K562 (cell line): ENCODE results near the gene GPR3. TPM values are rescaled to one million over a fixed set of nuclear protein-coding genes. Genes with fewer than 3 reads are reported as not detected.
A peak's percentile ranks its signal among the peaks of the same experiment; 100 is the strongest.

Experiments used
- CBX3 ChIP-seq, 2 experiments: IDR thresholded peaks; 1 replicate in 1 of 2; 2 replicates in 1 of 2; pipeline ENCODE4 v1.6.1; 2012; ENCODE audit warnings: inconsistent platforms in 2 of 2, low read length in 2 of 2, borderline replicate concordance in 1 of 2, control low read depth in 1 of 2
- CREB3L1 ChIP-seq: fragments of 450-650 bp; IDR thresholded peaks from 2 replicates; pipeline ENCODE4 v1.6.1; 2014; ENCODE audit warnings: low read depth, mild to moderate bottlenecking, moderate library complexity, borderline replicate concordance
- DPF2 ChIP-seq: fragments of 450-650 bp; IDR thresholded peaks from 2 replicates; pipeline ENCODE4 v1.6.1; 2016
- HDAC6 ChIP-seq: IDR thresholded peaks from 2 replicates; pipeline ENCODE4 v1.6.1; 2012; ENCODE audit warnings: low read depth, mild to moderate bottlenecking, control low read depth, inconsistent platforms, low read length, moderate library complexity
- KHSRP ChIP-seq: fragments of 450-650 bp; IDR thresholded peaks from 2 replicates; pipeline ENCODE4 v1.6.1; 2017
- MTA2 ChIP-seq: fragments of 450-650 bp; IDR thresholded peaks from 2 replicates; pipeline ENCODE4 v1.6.1; 2016; ENCODE audit warnings: low read depth
- NEUROD1 ChIP-seq: fragments of 150-350 bp; IDR thresholded peaks from 2 replicates; pipeline ENCODE4 v1.6.1; 2014; ENCODE audit warnings: borderline replicate concordance, low read length, low read depth; ENCODE audit not compliant: partially characterized antibody
- NONO ChIP-seq, 2 experiments: fragments of 200-400 bp in 1 of 2; fragments of 450-650 bp in 1 of 2; formaldehyde crosslinking in 1 of 2; IDR thresholded peaks; 2 replicates each; pipeline ENCODE4 v1.6.1; 2017; ENCODE audit warnings: low read depth in 2 of 2, mild to moderate bottlenecking in 2 of 2, moderate library complexity in 2 of 2, low read length in 1 of 2
- PCBP1 ChIP-seq: fragments of 200-400 bp; formaldehyde crosslinking; IDR thresholded peaks from 2 replicates; pipeline ENCODE4 v1.6.1; 2018; ENCODE audit warnings: mild to moderate bottlenecking, low read depth, low read length; ENCODE audit not compliant: poor library complexity, severe bottlenecking
- PHF8 ChIP-seq: fragments of 200-600 bp; sonication (generic); IDR thresholded peaks from 2 replicates; pipeline ENCODE4 v1.6.1; 2012; ENCODE audit warnings: mixed run types, mild to moderate bottlenecking, inconsistent platforms, low read length, moderate library complexity, borderline replicate concordance
- RAD21 ChIP-seq, 2 experiments: fragments of 250-450 bp in 1 of 2; fragments of 450-650 bp in 1 of 2; sonication (Bioruptor Pico) in 1 of 2; formaldehyde crosslinking in 1 of 2; IDR thresholded peaks in 1 of 2; conservative IDR thresholded peaks in 1 of 2; 2 replicates each; pipeline versions ENCODE4 v1.4.0 to v1.8.0; 2020 to 2022; ENCODE audit warnings: mild to moderate bottlenecking in 2 of 2, moderate library complexity in 1 of 2
- RBBP5 ChIP-seq: fragments of 200-600 bp; sonication (generic); IDR thresholded peaks from 2 replicates; pipeline ENCODE4 v1.6.1; 2012; ENCODE audit warnings: borderline replicate concordance, mild to moderate bottlenecking, low read length, control low read depth, inconsistent platforms; ENCODE audit not compliant: insufficient read depth, poor library complexity, severe bottlenecking
- RBM39 ChIP-seq: fragments of 200-400 bp; formaldehyde crosslinking; optimal IDR thresholded peaks from 2 replicates; pipeline ENCODE3; 2018; ENCODE audit warnings: low read depth, low read length
- RFX1 ChIP-seq: fragments of 450-650 bp; IDR thresholded peaks from 2 replicates; pipeline ENCODE4 v1.6.1; 2016; ENCODE audit warnings: mild to moderate bottlenecking, moderate library complexity
- SMAD1 ChIP-seq: fragments of 150-350 bp; IDR thresholded peaks from 2 replicates; pipeline ENCODE4 v1.6.1; 2014; ENCODE audit warnings: low read length, low read depth; ENCODE audit not compliant: partially characterized antibody
- ZEB2 ChIP-seq: fragments of 450-650 bp; IDR thresholded peaks from 2 replicates; pipeline ENCODE4 v1.6.1; 2016
- ZNF124 ChIP-seq: sonication (generic); formaldehyde crosslinking; IDR thresholded peaks from 2 replicates; pipeline ENCODE4 v1.8.1; 2022; ENCODE audit warnings: missing genetic modification reagents
- polyA plus RNA-seq, 8 experiments: library from polyadenylated mRNA; depleted of rRNA in 4 of 8; stranded (reverse) in 5 of 8; unstranded in 3 of 8; fragments of >200 nt; fragmentation: Nextera tagmentation in 2 of 8; fragmentation: Illumina TruSeq in 1 of 8; extraction: Ambion mirVana in 2 of 8; extraction: Trizol in 1 of 8; gene quantifications; 2 replicates each; pipeline versions ENCODE4 v1.2.1 to v1.2.3, GENCODE V29; 2011 to 2014; ENCODE audit warnings: inconsistent platforms in 1 of 8, missing spikeins in 1 of 8
- total RNA-seq, 7 experiments: library from RNA; depleted of rRNA in 6 of 7; stranded (reverse); fragments of >200 nt in 6 of 7; fragmentation: Illumina TruSeq in 2 of 7; extraction: Trizol in 2 of 7; gene quantifications; 2 replicates each; pipeline versions ENCODE4 v1.2.1 to v1.2.3, GENCODE V29; 2011 to 2021; ENCODE audit warnings: low replicate concordance in 1 of 7
- TF ChIP-seq, protein P1 (sequence below): fragments of 450-650 bp; IDR thresholded peaks from 2 replicates; pipeline ENCODE4 v1.6.1; 2017; ENCODE audit warnings: antibody characterized with exemption, mild to moderate bottlenecking

Gene GPR3
- total and polyA plus RNA-seq, 9 of the 15 experiments (the other 6 are each of a cell fraction or from before 2014, with no cell fraction given): 0.24 to 11.5 (median 3.7) TPM

DNA sequence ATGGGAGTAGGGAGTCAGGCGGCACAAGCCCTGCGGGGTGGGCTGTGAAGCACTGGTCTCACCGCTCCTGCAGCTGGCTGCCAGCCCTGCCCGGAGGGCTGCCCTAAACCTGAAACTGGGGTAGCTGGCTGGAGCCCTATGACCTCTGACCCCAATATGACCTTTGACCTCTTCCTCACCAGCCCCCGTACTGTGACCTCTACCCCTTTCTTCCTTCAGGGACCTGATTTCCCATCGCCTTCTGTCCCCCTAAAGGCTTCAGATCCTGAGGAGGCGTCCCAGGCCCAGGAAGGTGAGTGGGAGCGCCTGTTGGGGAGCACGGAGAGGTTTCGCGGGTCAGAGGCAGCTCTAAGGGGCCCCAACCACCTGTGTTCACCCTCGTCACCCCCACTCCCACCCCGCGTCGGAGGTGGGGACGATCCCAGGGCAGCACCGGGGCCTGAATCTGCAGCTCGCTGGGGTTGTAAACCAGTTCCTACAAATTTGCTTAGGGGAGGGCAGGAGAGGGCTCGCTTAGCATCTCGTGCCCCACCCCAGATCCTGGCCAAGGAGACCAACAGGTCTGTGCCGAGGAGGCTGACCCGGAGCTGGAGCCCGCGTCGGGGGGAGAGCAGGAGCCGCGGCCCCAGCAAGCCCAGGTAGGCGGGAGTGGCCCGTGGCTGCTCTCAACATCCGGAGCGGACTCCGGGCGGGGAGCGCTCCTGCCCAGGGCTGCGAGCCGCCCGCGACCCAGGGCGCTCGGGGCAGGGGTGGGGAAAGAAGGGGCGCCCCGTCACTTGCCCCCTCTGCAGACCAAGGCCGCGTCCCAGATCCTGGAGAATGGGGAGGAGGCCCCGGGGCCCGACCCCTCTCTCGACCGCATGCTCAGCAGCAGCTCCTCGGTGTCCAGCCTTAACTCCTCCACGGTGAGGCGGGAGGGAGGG, 43.3 kb upstream of the GPR3 start (continued):
- peak; percentile 54; the same call in 1 of the 2 replicates for TF ChIP-seq CREB3L1
- TF ChIP-seq PCBP1: peak; percentile 28
- peak; percentile 32 for TF ChIP-seq RBBP5
- TF ChIP-seq PHF8: 0 out of 2 replicates have a peak, but pooled peaks have one; percentile 9
- peak; percentile 58; the same call in 1 of the 2 replicates for TF ChIP-seq ZEB2
- TF ChIP-seq RAD21 (CRISPR knock-in tag; conservative IDR thresholded peaks at IDR 0.05 in 1 of 2, IDR thresholded peaks at IDR 0.05 in 1 of 2): 0 out of 4 replicates have a peak, but pooled peaks of 1 of the 2 experiments have one; percentile 6
- no peak for TF ChIP-seq KHSRP
- no peak for TF ChIP-seq SMAD1
- TF ChIP-seq, protein P1, sequence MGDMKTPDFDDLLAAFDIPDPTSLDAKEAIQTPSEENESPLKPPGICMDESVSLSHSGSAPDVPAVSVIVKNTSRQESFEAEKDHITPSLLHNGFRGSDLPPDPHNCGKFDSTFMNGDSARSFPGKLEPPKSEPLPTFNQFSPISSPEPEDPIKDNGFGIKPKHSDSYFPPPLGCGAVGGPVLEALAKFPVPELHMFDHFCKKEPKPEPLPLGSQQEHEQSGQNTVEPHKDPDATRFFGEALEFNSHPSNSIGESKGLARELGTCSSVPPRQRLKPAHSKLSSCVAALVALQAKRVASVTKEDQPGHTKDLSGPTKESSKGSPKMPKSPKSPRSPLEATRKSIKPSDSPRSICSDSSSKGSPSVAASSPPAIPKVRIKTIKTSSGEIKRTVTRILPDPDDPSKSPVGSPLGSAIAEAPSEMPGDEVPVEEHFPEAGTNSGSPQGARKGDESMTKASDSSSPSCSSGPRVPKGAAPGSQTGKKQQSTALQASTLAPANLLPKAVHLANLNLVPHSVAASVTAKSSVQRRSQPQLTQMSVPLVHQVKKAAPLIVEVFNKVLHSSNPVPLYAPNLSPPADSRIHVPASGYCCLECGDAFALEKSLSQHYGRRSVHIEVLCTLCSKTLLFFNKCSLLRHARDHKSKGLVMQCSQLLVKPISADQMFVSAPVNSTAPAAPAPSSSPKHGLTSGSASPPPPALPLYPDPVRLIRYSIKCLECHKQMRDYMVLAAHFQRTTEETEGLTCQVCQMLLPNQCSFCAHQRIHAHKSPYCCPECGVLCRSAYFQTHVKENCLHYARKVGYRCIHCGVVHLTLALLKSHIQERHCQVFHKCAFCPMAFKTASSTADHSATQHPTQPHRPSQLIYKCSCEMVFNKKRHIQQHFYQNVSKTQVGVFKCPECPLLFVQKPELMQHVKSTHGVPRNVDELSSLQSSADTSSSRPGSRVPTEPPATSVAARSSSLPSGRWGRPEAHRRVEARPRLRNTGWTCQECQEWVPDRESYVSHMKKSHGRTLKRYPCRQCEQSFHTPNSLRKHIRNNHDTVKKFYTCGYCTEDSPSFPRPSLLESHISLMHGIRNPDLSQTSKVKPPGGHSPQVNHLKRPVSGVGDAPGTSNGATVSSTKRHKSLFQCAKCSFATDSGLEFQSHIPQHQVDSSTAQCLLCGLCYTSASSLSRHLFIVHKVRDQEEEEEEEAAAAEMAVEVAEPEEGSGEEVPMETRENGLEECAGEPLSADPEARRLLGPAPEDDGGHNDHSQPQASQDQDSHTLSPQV: peak; percentile 46; the same call in 1 of the 2 replicates
- 0 out of 3 replicates have a peak, but pooled peaks of 1 of the 2 experiments have one; percentile 25 for TF ChIP-seq CBX3 (IDR thresholded peaks at IDR 0.05; ENCODE audit: borderline replicate concordance in 1 of 2, low read length in 2 of 2)
- peak; percentile 73 for TF ChIP-seq MTA2
- TF ChIP-seq NONO (IDR thresholded peaks at IDR 0.05; ENCODE audit: low read depth in 2 of 2, low read length in 1 of 2): peak in 1 of 2 experiments; percentile 18; a peak in 1 of 4 replicates
- TF ChIP-seq NEUROD1: peak; percentile 92
- TF ChIP-seq ZNF124 (CRISPR knock-in tag): no peak
- TF ChIP-seq DPF2: 0 out of 2 replicates have a peak, but pooled peaks have one; percentile 16
- TF ChIP-seq RFX1: no peak
- peak; percentile 52 for TF ChIP-seq RBM39
- TF ChIP-seq HDAC6: 0 out of 2 replicates have a peak, but pooled peaks have one; percentile 71
